Esophagus muscularis mucosa (tissue), 3 donors: ENCODE data around the gene ATP6AP2.
"Not testable (repeated sequence)": the region's sequence is repeated elsewhere in the genome, so short reads cannot be mapped to it uniquely, and the experiment has no call there.

Experiments used
- CTCF ChIP-seq, 3 experiments: fragments of 200-600 bp in 2 of 3; fragments of 450-650 bp in 1 of 3; sonication (generic) in 2 of 3; IDR thresholded peaks; one replicate each; pipeline ENCODE4 v1.5.1; 2017 to 2019; ENCODE audit warnings: antibody characterized with exemption in 3 of 3, mild to moderate bottlenecking in 2 of 3, moderate library complexity in 1 of 3
- POLR2A ChIP-seq: fragments of 450-650 bp; IDR thresholded peaks from one replicate; pipeline ENCODE4 v1.6.1; 2017; ENCODE audit warnings: antibody characterized with exemption, moderate library complexity, mild to moderate bottlenecking, low read depth
- POLR2AphosphoS5 ChIP-seq, 2 donors: sonication (generic); formaldehyde crosslinking; IDR thresholded peaks; one replicate each; pipeline ENCODE4 v1.6.1; 2017; ENCODE audit warnings: antibody characterized with exemption in 2 of 2

GRCh38 chrX:40571164-40571563 is 9.6 kb upstream of the ATP6AP2 start:
- not testable (repeated sequence) for TF ChIP-seq POLR2AphosphoS5 (IDR thresholded peaks at IDR 0.05); CTCF (IDR thresholded peaks at IDR 0.05); POLR2A
